ENCODE data around the gene IDNK.

IDNK gene

GRCh38 chr9:83675466-83675865 lies 52.5 kb downstream of the IDNK start:
- no peak overlapping the region for H3K4me3 ChIP-seq (ENCODE audit: low read depth, low read length)
- H3K9me3 ChIP-seq (ENCODE audit: control insufficient read depth, low read length): no peaks in the 10 kb centered on the region
- no peaks in the 10 kb centered on the region for H3K36me3 ChIP-seq (ENCODE audit: control insufficient read depth, insufficient read depth, low read length)
- no peaks in the 10 kb centered on the region for H3K4me1 ChIP-seq
- TF ChIP-seq, protein P1, sequence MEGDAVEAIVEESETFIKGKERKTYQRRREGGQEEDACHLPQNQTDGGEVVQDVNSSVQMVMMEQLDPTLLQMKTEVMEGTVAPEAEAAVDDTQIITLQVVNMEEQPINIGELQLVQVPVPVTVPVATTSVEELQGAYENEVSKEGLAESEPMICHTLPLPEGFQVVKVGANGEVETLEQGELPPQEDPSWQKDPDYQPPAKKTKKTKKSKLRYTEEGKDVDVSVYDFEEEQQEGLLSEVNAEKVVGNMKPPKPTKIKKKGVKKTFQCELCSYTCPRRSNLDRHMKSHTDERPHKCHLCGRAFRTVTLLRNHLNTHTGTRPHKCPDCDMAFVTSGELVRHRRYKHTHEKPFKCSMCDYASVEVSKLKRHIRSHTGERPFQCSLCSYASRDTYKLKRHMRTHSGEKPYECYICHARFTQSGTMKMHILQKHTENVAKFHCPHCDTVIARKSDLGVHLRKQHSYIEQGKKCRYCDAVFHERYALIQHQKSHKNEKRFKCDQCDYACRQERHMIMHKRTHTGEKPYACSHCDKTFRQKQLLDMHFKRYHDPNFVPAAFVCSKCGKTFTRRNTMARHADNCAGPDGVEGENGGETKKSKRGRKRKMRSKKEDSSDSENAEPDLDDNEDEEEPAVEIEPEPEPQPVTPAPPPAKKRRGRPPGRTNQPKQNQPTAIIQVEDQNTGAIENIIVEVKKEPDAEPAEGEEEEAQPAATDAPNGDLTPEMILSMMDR (IDR thresholded peaks at IDR 0.05): no peak
- H3K4me2 ChIP-seq (ENCODE audit: low read length): no peak overlapping the region
- peaks cover 2% of the 10 kb centered on the region for H3K79me2 ChIP-seq
- no peaks in the 10 kb centered on the region for H3K27me3 ChIP-seq (ENCODE audit: control insufficient read depth, insufficient read depth, low read length)
- H3K9ac ChIP-seq: no peak overlapping the region
- H2AFZ ChIP-seq: no peak overlapping the region
- H3K27ac ChIP-seq: no peak overlapping the region

GRCh38 chr9:83677596-83677995 lies 54.7 kb downstream of the IDNK start:
- Histone ChIP-seq H3K9ac (no peak overlapping the region), H3K79me2 (peaks cover 4% of the 10 kb centered on the region), H3K4me3 (ENCODE audit: low read depth, low read length) (no peak overlapping the region), H2AFZ (no peak overlapping the region), H3K4me1 (no peaks in the 10 kb centered on the region), H3K9me3 (ENCODE audit: control insufficient read depth, low read length) (no peaks in the 10 kb centered on the region), H3K36me3 (ENCODE audit: control insufficient read depth, insufficient read depth, low read length) (no peaks in the 10 kb centered on the region), H3K27me3 (ENCODE audit: control insufficient read depth, insufficient read depth, low read length) (no peaks in the 10 kb centered on the region), H3K27ac (no peak overlapping the region), H3K4me2 (ENCODE audit: low read length) (no peak overlapping the region)
- TF ChIP-seq, protein P1 (IDR thresholded peaks at IDR 0.05): no peak

DNA sequence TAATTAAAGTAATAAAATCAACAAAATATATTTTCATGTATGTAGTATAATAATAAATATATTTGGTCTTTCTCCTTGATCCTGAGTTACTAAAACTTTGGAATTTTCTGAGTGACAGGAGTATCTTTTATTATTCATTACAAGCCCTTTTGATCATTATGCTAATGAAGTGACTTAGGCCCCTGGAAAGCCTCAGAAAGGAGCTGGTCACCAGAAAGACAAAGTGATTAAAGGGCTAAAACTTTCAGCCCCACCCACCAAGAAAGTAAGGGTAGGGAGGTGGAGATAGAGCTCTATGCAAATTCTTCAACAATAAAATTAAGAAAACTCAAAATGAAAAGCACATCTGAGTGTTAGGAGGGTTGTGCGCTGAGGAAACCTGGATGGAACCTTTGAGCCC lies 57.3 kb downstream of the IDNK start:
- H3K4me1 ChIP-seq: no peaks in the 10 kb centered on the region
- no peak overlapping the region for H3K4me3 ChIP-seq (ENCODE audit: low read depth, low read length)
- TF ChIP-seq, protein P1 (IDR thresholded peaks at IDR 0.05): no peak
- no peak overlapping the region for H3K27ac ChIP-seq
- peaks cover 6% of the 10 kb centered on the region for H3K79me2 ChIP-seq
- no peaks in the 10 kb centered on the region for H3K27me3 ChIP-seq (ENCODE audit: control insufficient read depth, insufficient read depth, low read length)
- H3K36me3 ChIP-seq (ENCODE audit: control insufficient read depth, insufficient read depth, low read length): no peaks in the 10 kb centered on the region
- H3K9ac ChIP-seq: no peak overlapping the region
- H3K9me3 ChIP-seq (ENCODE audit: control insufficient read depth, low read length): no peaks in the 10 kb centered on the region
- no peak overlapping the region for H2AFZ ChIP-seq
- H3K4me2 ChIP-seq (ENCODE audit: low read length): no peak overlapping the region

- H3K36me3 ChIP-seq (ENCODE audit: control insufficient read depth, insufficient read depth, low read length): no peaks in the 10 kb centered on the region
- no peaks in the 10 kb centered on the region for H3K27me3 ChIP-seq (ENCODE audit: control insufficient read depth, insufficient read depth, low read length)
- H3K4me1 ChIP-seq: no peaks in the 10 kb centered on the region
- no peak overlapping the region for H3K27ac ChIP-seq
- H2AFZ ChIP-seq: no peak overlapping the region
- H3K4me2 ChIP-seq (ENCODE audit: low read length): no peak overlapping the region
- TF ChIP-seq, protein P1 (IDR thresholded peaks at IDR 0.05): no peak
- no peak overlapping the region for H3K9ac ChIP-seq
- no peak overlapping the region for H3K4me3 ChIP-seq (ENCODE audit: low read depth, low read length)
- H3K79me2 ChIP-seq: peaks cover 11% of the 10 kb centered on the region
- no peaks in the 10 kb centered on the region for H3K9me3 ChIP-seq (ENCODE audit: control insufficient read depth, low read length)
Measured at GRCh38 chr9:83681490-83681889, 58.5 kb downstream of the IDNK start.

DNA sequence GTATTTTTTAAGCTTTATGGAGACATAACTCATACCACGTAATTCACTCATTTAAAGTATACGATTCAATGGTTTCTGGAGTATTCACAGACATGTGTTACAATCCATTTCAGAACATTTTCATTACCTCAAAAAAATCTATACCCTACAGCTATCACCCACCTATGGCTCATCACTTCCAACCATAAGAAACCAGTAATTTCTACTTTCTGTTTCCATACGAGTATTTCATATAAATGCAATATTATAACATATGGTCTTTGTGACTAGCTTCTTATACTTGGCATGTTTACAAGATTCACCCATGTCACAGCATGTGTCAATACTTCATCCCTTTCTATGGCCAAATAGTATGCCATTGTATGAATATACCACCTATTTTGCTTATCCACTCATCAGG lies 66.0 kb downstream of the IDNK start:
- H3K36me3 ChIP-seq (ENCODE audit: control insufficient read depth, insufficient read depth, low read length): no peaks in the 10 kb centered on the region
- no peak overlapping the region for H3K27ac ChIP-seq
- H3K27me3 ChIP-seq (ENCODE audit: control insufficient read depth, insufficient read depth, low read length): no peaks in the 10 kb centered on the region
- no peak overlapping the region for H3K4me2 ChIP-seq (ENCODE audit: low read length)
- H3K79me2 ChIP-seq: peaks cover 23% of the 10 kb centered on the region
- no peak overlapping the region for H2AFZ ChIP-seq
- no peak overlapping the region for H3K4me3 ChIP-seq (ENCODE audit: low read depth, low read length)
- TF ChIP-seq, protein P1 (IDR thresholded peaks at IDR 0.05): no peak
- no peaks in the 10 kb centered on the region for H3K9me3 ChIP-seq (ENCODE audit: control insufficient read depth, low read length)
- no peaks in the 10 kb centered on the region for H3K4me1 ChIP-seq
- H3K9ac ChIP-seq: no peak overlapping the region

Measured in parathyroid adenoma (tissue), 2 donors.